ENCODE results near the gene BAZ1A. TPM values are rescaled to one million over a fixed set of nuclear protein-coding genes. Genes with fewer than 3 reads are reported as not detected.

The BAZ1A gene
- total and polyA plus RNA-seq, 2 of the 8 experiments (the other 6 are each of a cell fraction or from before 2014, with no cell fraction given), result 8.0 to 23.1 TPM

DNA sequence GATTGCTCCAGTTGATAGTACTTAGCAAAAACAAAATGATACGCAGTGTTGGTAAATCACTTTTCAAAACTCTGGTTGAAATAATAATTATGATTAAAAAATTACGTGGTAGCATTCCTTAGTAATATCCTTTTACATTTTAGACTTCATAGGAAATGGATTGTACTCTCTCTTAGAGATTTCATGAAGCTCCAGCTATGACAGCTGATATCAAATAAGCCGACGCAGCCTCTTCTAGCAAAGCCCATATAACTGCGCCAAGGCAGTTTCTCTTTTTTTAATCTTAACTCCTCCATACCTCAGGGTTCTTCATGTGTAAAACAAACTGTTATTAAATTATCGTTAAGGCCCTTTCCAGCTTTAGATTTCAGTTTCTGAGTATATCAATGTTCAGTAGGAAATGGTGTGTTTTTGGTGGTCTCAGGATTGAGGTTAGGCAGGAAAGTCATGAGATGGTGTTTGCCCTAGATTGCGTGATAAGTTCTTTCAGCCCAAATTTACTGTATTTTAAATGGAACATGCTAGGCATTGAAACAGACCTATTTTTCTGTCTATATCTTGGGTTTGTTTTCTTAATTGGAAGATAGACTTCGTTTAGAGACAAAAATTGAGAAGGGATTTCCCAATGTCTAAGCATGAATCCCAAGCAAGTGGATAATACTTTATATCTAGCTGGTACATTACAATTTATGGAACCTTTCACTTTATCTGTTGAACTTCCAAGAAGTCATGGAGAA is 159.9 kb downstream of the BAZ1A start (continued):
- TF ChIP-seq, protein P1, sequence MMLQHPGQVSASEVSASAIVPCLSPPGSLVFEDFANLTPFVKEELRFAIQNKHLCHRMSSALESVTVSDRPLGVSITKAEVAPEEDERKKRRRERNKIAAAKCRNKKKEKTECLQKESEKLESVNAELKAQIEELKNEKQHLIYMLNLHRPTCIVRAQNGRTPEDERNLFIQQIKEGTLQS (IDR thresholded peaks at IDR 0.05; ENCODE audit: insufficient read depth, low read depth, low read length), result no peak
- TF ChIP-seq NANOG (IDR thresholded peaks at IDR 0.05; ENCODE audit: insufficient read depth, low read depth, low read length, poor library complexity, severe bottlenecking) (no peak), SIN3A (conservative IDR thresholded peaks at IDR 0.05 in 1 of 2, IDR thresholded peaks at IDR 0.05 in 1 of 2; ENCODE audit: low read depth in 1 of 2, low read length in 2 of 2) (no peak)
